Keratinocyte (primary cell): ENCODE data around the gene ZDHHC3.

Source experiments
- CTCF ChIP-seq, 3 experiments: IDR thresholded peaks in 1 of 3; conservative IDR thresholded peaks in 1 of 3; optimal IDR thresholded peaks in 1 of 3; 2 replicates in 2 of 3; 3 replicates in 1 of 3; pipeline versions ENCODE3 to v1.5.1; 2011; ENCODE audit warnings: low read length in 3 of 3, mild to moderate bottlenecking in 3 of 3, moderate library complexity in 2 of 3, control low read depth in 1 of 3, inconsistent platforms in 1 of 3; ENCODE audit not compliant: insufficient read depth in 2 of 3; ENCODE audit errors: extremely low read depth in 1 of 3
- EZH2 ChIP-seq: IDR thresholded peaks from one replicate; pipeline ENCODE4 v1.6.1; 2012; ENCODE audit warnings: inconsistent platforms, mild to moderate bottlenecking, low read length, moderate library complexity

- TF ChIP-seq CTCF (optimal IDR thresholded peaks at IDR 0.05 in 1 of 3, IDR thresholded peaks at IDR 0.05 in 1 of 3, conservative IDR thresholded peaks at IDR 0.05 in 1 of 3; ENCODE audit: extremely low read depth in 1 of 3, insufficient read depth in 2 of 3, low read length in 3 of 3): no peak
- TF ChIP-seq EZH2: no peak
Measured at GRCh38 chr3:45021524-45022297, 45.7 kb upstream of the ZDHHC3 start.
